GM18498 (cell line): Measurements from ENCODE around the gene ZNF638.

ENCODE experiments used
- ATAC-seq: cut with Tn5 transposase; IDR thresholded peaks from one replicate; pipeline ENCODE4 v1.9.1; 2021; ENCODE audit warnings: mild to moderate bottlenecking, moderate library complexity; ENCODE audit not compliant: unreplicated experiment

Gene ZNF638

GRCh38 chr2:71467180-71467815 lies 135.7 kb downstream of the ZNF638 start:
- ATAC-seq = no peak

DNA sequence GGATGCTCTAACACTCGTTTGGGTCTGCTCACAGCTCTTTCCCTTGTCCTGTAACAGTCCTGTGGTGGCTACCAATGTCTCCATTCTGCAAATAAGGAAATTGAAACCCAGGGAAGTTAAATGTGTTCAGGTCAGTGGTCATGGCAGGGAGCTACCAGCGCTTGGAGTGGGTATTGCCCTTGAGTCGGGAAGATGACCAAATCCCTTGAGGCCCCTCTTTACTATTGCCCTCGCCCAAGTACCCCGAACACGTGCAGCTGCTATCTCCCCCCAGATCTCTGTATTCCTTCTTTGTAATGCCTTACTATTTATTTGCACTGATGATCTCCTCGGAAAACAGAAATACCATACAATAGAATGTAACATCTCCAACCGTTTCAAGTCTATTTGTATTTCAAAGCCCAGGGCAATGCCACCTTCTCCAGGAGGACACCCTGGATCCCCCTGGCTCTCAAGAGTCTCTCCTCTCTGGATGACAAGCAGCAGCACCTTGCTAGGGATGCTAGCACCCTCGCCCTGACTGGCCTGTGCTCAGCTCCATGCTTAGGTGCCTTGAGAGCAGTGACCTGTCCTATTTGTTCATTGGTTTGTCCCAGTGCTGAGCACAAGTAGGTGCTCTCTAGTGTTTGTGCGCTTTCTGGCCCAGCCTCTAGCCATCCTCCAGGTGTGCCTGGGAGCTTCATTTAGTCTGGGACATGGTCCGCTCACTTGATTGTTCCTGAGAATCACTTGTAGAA lies 136.9 kb downstream of the ZNF638 start:
- no peak for ATAC-seq

DNA sequence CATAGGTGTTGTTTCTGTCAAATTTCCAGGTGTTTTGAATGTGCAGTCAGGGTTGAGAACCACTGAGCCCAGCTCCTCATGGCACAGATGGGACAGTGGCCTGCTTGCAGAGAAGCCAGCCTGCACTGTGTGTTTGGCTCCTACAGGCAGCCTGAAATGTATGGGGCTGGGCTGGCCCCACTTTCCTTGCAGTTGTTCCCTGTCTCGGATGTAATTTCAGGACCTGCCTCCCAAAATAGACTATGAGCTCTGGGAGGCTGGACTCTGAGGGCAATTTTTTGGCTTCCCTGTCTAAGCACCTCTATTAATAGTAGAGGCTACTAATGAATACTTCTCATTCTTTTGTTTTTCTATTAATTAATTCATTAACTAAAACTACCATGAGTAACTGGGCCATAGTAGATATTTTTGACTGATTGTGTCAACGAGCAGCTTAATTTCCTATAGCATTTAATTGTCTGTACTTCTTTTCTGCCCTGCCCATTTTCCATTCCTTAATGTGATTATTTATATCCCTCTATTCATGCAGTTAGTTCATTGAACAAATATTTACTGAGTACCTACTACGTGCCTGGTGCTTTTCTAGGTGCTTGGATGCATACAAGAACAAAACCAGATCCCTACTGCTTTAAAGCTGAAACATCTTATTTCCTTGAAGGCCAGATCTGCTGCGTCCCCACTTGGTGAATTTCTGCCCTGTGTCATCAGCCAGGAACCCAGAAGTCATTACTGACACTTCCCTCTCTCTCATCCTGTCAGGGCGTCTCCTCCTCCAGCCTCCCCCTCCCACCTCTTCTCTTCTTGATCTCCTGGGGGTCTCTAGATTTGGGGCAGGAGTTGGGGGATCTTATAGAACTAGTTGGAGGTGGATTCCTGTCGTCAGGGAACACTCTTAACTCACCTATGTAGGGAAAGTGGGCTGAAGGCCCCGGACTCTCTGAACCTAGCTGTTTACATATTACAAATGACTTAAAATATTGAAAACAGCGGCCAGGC lies 138.1 kb downstream of the ZNF638 start:
- no peak for ATAC-seq

GRCh38 chr2:71471276-71471675 lies 139.7 kb downstream of the ZNF638 start:
- no peak for ATAC-seq

DNA sequence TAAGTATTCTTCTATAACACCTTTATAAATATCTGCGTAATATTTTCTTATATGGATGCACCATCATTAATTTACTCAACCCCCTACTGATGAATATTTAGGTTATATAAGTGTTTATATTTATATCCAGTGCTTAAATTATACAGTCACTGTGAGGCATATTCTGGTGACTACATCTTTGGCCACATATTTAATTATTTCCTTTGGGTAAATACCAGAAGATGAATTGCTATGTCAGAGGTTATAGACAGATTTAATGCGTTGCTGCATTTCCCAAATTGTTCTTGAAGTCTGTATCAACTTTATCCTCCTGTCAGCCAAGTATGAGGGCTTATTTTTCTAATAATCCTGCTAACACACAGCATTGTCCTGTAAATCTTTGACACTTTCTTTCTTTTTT lies 140.4 kb downstream of the ZNF638 start:
- ATAC-seq = no peak

GRCh38 chr2:71473346-71474031 lies 141.9 kb downstream of the ZNF638 start:
- ATAC-seq = no peak

DNA sequence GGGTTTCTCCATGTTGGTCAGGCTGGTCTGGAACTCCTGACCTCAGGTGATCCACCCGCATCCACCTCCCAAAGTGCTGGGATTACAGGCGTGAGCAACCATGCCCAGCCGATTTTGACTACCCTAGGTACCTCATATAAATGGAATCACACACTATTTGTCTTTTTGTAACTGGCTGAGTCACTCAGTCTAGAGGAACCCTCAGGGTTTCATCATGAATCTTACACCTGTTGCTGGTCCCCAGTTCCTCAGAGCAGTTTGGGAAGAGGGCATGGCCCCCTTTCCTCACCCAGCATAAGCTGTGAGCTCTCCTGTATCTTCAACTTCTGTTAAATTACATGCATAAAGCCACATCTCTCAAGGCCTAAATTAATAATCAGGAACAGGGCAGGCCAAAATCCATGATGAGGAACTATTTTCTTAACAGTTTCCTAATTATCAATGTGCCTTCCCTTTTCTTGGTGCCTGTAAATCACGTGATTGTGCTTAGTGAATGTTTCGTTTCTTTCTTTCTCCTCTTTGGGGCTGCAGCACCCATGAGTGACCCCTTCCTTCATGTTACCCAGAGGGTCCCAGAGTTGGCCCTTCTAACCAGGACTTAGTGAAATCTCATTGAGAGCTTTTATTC lies 142.6 kb downstream of the ZNF638 start:
- no peak for ATAC-seq

DNA sequence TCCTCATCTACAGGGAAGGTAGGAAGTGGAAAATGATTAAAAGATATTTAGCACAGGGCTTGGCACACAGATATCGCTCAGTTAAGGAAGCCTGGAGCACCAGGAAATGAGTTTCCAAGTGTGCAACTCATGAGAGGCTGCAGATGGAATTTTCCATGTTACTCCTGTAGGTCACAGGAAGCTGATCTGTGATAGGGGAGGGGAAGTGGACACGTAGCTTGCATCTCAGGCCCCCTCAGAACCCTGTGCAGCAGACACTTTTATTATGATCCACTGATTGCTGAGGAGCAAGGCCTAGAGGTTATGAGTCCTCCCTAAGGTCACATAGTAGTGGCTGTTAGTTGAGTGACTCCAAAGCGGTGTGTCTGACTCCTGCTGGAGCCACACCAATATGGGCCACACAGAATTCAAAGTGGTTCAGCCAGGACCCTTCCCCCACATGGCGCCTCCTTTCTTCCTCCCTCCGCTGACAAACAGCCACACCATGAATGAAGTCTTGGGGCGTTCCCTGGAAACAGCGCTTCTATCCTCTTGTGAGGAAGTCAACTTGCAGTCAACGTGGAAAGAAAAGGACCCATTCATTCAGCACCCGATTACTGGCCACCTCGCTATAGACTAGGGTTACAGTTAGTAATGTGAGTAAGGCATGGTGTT lies 143.3 kb downstream of the ZNF638 start:
- ATAC-seq = no peak

- no peak for ATAC-seq
Observed at GRCh38 chr2:71476495-71476894, 144.9 kb downstream of the ZNF638 start.

DNA sequence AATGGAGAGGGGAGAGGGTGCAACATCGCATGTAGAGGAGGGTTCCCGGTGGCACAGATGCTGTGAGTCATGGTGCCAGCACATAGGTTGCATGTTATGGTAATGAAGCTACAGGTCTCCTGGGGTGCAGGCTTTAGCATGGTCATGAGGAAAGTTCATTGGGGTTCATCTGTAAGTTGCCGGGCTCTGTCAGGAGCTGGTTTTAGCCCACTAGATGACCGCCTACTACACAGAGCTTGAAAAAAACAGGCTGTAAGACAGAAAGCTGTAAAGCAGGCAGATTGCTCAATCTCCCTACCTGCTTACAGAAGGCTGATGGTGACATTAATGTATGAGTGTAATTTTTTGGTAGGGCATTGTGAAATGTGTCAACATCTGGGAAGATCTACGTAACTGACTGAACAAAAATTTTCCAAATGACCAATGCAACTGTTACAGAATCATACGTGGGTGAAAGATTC lies 145.7 kb downstream of the ZNF638 start:
- ATAC-seq = no peak

DNA sequence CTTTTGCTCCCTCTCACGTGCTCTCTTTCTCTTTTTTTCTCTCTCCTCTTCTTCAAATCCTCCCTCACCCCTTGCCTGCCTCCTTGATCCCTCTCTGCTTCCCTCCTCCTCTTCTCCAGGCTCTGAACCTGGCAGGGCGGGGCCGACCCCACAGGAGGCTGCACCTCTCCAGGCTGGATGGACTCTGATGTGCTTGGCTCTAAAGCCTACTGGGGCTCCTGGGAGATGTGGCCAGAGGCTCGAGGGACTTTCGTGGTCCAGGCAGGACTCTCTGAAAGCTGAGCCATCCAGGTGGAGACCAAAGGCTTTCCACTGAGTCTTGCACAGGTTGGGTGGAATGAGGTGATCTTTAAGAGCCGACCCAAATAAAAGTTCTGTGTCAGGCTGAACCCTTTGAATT lies 147.2 kb downstream of the ZNF638 start:
- no peak for ATAC-seq

GRCh38 chr2:71479261-71479660 lies 147.7 kb downstream of the ZNF638 start:
- ATAC-seq = no peak

- no peak for ATAC-seq
Observed at GRCh38 chr2:71481111-71481510, 149.5 kb downstream of the ZNF638 start.

DNA sequence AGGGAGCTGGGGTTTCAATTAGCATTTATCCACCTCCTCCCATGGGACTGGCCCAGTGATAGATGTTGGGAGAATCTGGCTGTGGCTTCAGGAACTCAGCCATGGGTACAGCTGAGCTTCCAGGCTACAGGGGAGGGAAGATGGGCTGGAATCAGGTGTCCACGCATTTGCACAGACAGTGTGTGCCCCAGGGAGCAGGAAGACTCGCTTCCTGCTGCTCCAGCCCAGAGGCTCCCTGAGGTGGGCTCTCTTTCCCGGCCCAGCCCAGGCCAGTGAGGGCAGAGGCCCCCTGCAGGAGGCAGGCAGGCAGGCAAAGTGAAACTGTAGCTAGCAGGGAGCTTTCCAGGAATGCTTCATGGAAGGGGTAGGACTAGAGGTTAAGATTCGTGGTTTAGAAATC lies 150.5 kb downstream of the ZNF638 start:
- ATAC-seq = no peak

GRCh38 chr2:71483246-71483645 lies 151.7 kb downstream of the ZNF638 start:
- no peak for ATAC-seq

- no peak for ATAC-seq
Observed at GRCh38 chr2:71484354-71484753, 152.8 kb downstream of the ZNF638 start.
